Endometrial microvascular endothelial cells (primary cell): ENCODE data around the gene MAP7D3. TPM values are rescaled to one million over a fixed set of nuclear protein-coding genes. Genes with fewer than 3 reads are reported as not detected.
"Not testable (repeated sequence)": the region's sequence is repeated elsewhere in the genome, so short reads cannot be mapped to it uniquely, and the experiment has no call there.

Experiments
- in situ Hi-C: cut with HindIII; loops from 2 replicates; pipeline ENCODE4 v1.10.0; 2017; ENCODE audit warnings: low sequenced_read_pairs, low pct_unique_long_range_greater_than_20kb; ENCODE audit errors: inconsistent ontology term
- total RNA-seq: library from RNA; depleted of rRNA; stranded (reverse); fragments of >200 nt; gene quantifications from one replicate; pipeline ENCODE4 v1.2.3, GENCODE V29; 2015; ENCODE audit errors: inconsistent ontology term

MAP7D3 gene, protein sequence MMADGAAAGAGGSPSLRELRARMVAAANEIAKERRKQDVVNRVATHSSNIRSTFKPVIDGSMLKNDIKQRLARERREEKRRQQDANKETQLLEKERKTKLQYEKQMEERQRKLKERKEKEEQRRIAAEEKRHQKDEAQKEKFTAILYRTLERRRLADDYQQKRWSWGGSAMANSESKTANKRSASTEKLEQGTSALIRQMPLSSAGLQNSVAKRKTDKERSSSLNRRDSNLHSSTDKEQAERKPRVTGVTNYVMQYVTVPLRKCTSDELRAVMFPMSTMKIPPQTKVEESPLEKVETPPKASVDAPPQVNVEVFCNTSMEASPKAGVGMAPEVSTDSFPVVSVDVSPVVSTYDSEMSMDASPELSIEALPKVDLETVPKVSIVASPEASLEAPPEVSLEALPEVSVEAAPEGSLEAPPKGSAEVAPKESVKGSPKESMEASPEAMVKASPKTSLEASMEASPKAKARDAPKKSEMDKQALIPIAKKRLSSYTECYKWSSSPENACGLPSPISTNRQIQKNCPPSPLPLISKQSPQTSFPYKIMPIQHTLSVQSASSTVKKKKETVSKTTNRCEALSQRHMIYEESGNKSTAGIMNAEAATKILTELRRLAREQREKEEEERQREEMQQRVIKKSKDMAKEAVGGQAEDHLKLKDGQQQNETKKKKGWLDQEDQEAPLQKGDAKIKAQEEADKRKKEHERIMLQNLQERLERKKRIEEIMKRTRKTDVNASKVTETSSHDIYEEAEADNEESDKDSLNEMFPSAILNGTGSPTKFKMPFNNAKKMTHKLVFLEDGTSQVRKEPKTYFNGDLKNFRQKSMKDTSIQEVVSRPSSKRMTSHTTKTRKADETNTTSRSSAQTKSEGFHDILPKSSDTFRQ
- 25.2 TPM for total RNA-seq

DNA sequence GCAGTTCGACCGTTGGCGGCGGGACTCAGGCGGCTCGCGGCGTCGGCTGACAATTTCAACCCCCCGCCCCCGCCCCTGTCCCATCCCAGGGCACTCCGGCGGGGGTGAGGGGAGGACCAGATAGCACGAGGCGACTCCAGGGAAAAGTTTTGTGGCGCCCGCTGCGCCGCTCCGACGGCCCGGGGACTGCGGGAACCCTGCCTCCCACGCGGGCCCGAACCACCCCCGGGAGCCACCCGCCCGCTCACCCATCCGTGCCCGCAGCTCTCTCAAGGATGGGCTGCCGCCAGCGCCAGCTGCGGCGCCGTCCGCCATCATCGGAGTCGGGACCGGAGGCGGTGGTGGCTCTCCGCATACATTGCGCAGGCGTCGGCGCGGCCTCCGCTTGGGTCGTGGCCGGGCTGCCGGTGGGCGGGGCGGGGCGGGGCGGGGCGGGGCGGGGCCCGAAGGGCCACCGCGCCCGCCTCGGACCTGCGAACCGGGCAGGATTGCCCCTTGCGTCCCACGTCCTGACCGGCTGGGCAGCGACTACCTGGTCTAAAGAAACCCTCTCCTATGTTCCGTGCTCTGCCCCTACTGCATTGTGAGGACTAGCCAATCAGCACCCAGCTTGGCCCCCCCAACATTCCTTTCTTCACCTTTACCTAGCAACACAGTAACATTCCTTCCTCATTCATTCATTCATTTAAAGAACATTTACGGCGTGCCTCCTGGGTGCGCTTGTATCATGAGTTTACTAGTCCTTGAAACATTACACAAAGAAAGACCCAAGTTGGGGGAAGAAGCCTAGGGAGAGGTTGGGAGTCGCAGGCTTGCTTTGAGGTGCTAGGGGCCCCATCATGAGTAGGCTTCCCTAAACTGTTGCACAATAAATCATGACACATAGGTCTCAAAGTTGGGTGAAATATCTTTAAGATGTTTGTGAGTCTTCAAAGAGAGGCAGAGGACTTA is at the start of gene MAP7D3:
Gene MAP7D3, minus strand, starts transcription at position 360 of the 951 bp plus-strand sequence. Its CDS starts 42 bp downstream, at position 318.
- in situ Hi-C loops, result no loop called here

DNA sequence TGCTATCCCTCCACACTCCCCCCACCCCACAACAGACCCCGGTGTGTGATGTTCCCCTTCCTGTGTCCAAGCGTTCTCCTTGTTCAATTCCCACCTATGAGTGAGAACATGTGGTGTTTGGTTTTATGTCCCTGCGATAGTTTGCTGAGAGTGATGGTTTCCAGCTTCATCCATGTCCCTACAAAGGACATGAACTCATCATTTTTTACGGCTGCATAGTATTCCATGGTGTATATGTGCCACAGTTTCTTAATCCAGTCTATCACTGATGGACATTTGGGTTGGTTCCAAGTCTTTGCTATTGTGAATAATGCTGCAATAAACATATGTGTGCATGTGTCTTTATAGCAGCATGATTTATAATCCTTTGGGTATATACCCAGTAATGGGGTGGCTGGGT is 49.5 kb upstream of the MAP7D3 start, which contains the start of gene ADGRG4:
Gene ADGRG4, plus strand, starts transcription at position 243 of the 400 bp plus-strand sequence. CDS start 7,815 bp downstream, outside the sequence.
- in situ Hi-C loops, result not testable (repeated sequence)

DNA sequence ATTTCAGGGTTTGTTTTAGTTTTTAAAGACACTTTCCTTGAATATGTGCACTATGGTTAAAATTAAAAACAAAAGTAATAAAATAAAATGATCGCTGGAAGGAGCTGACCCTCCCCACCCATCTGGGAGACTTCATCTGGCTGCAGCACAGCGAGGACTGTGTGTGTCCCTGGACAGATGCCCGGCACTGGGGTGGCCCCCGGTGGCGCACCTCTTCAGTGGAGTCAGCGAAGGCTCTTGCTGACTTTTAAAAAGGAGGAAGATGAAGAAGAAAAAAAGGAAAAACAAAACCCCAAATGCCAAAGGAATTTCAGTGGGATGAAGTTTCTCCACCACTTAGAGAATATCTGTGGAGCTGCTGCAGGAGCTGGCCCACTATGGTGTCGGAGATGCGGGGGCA is 44.2 kb upstream of the MAP7D3 start:
- in situ Hi-C loops, result no loop called here

DNA sequence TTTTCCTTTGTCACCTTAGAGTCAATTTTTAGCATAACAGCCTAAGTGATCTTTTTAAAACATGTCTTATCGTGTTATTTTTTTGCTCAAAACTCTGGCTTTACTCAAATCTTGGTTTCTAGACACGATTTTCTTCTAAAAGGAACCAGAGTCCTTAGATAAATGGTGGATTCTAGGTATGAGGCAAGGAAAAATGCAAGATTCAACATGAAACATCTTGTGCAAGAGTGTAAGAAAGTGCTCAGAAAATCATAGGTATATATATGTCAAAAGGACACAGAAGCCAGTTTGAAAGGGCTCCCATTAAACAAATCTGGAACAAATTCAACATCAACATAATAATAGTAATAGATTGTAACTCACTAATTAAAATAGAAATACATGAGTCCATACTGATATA is 41.5 kb upstream of the MAP7D3 start:
- in situ Hi-C loops, result no loop called here

DNA sequence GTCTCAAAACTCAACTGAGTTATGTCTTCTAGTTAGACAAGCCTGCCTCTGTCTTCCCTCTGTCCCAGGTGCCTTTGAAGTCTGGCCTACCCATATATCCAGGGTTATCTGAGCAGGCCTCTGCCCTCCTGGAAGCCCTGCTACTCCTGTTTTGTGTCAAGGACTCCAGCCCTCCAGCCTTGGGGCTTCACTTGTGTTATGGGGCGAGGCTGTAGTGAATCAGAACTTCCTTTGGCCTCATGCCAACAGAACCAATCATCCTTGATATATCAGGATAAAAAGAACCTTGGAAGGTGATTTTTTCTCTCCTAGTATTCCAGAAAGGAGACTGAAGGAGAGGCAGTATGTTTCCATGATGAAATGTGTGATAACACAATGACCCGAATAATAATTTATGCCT is 40.6 kb upstream of the MAP7D3 start:
- in situ Hi-C loops, result no loop called here

DNA sequence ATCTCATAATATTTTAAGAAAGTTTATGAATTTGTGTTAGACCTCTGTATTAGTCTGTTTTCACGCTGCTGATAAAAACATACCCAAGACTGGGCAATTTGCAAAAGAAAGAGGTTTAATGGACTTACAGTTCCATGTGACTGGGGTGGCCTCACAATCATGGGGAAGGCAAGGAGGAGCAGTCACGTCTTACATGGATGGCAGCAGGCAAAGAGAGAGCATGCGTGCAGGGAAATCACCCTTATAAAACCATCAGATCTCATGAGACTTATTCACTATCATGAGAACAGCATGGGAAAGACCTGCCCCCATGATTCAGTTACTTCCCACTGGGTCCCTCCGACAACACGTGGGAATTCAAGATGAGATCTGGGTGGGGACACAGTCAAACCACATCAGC is 35.2 kb upstream of the MAP7D3 start:
- in situ Hi-C loops, result not testable (repeated sequence)

DNA sequence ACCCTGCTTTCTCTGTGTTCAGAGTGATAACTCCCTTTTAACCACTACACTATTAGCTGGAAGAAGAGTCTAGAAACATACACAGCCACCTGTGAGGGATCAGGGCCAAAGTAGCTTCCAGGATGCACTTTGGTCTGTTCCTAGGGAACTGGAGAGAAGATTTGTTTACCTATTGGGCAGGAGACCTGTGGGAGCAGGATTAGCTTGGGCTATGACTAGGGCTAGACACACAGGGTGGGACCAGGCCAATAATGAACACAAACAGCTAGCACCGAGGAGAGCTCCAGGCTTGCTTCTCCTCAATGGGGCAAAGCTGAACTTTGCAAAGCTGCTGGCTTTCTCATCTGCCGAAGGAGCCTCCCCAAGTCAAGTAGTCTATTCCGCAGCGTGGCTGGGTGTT is 24.4 kb upstream of the MAP7D3 start:
- in situ Hi-C loops, result no loop called here

DNA sequence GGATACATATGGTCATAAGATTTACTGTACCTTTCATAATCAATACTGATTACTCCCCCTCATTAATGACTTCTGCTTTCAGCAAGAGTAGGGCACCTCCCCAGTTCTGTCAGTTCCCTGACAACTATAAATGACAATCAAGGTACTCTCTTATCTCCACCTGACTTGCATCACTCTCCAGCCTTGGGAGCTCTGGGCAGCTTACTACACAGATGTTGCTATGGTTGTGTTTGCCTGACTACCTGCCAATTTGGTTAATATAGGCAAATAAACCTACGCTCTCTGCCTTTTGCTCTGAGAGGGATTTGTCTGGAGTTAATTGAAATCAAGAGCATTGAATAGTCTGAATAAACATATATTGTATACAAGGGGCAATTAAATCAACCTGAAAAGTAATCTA is 22.8 kb upstream of the MAP7D3 start:
- in situ Hi-C loops, result no loop called here

DNA sequence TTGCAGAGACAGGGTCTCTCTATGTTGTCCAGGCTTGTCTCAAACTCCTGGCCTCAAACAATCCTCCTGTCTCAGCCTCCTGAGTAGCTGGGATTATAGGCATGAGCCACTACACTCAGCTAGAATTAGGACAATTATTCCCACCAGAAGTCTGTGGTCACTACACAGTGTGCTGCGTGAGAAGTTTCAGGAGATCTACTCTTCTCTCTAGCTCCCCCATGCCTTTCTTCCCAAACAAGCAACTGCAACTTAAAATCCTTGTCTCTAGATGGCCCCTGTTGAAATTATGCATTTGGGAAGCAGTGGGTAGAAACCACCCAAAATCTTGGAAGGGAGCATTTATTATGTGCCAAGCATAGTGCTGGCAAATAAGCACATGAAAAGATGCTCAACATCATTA is 21.1 kb upstream of the MAP7D3 start:
- in situ Hi-C loops, result no loop called here

DNA sequence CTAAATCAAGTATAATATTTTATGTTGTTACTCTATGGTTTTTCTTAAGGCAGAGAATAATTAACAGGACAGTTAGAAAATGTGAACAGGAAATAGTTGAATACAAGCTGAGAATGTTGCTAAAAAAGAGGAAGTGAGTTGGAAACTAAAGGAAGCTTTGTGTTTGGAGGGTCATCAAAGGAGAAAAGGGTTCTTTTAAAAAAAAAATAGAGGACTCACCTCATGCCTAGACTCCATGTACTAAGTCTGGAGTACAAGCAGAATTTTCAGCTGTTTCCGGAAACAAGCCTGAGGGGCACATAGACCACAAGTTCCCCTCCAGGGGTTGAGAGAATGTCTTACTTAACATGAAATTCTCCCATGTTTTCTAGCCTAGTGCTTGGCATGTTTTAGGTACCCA is 20.1 kb upstream of the MAP7D3 start:
- in situ Hi-C loops, result no loop called here

DNA sequence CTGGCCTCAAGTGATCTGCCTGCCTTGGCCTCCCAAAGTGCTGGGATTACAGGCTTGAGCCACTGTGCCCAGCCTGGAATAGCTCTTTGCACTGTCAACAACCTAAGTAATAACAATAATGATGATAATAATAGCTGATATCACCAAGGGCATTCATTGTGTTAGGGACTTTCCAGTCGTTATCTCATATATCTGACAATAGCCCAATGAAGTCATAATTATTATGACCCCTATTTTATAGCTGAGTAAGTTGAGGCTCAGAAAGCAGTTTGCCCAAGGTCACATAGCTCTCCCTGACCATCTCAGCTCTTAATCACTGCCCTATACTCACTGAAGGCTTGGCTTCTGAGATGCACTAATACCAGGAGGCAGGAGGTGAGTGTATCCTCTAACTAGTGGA is 18.7 kb upstream of the MAP7D3 start:
- in situ Hi-C loops, result no loop called here

DNA sequence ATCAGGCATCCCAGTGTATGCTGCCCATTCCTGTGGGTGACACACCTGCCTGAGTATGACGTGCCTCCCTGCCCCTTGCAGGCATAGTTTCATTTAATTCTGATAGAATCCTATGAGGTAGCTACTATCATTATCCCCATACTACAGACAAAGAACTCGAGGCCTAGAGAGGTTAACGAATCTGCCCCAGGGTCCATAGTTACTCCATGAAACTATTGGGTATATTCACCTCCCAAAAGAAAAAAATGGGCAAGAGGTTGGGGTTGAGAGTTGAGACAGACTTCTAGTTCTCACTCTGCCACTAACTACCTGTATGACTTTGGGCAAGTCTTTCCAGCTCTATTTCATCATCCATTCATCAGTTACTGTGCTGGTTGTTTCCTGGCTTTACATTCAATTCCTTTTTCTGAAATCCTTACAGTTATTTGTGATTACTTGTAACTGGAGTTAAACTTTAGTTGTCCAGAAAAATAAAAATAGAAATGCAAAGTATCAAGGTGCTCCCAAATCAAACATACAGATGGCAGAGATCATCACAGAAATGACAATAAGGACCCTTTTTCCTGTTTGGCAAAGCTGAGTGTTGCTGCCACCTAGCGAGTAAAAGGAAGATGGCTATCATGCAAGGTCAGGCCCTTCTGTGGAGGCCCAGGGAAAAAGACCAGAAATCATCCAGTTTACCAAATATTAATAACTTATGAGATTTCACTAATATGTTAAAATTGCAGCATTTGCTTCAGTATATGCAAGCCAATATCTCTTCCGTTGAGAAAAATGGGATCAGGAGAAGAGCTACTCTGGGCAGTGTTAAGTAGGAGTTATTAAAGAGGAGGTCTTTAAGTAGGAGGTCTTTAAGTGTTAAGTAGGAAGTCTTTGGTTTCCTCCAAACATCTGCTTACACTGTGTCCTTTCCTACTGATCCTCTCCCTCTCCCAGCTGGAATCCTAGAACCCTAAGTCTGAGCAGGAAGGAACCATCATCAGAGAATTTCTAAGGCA is 17.1 kb upstream of the MAP7D3 start:
- in situ Hi-C loops, result no loop called here

DNA sequence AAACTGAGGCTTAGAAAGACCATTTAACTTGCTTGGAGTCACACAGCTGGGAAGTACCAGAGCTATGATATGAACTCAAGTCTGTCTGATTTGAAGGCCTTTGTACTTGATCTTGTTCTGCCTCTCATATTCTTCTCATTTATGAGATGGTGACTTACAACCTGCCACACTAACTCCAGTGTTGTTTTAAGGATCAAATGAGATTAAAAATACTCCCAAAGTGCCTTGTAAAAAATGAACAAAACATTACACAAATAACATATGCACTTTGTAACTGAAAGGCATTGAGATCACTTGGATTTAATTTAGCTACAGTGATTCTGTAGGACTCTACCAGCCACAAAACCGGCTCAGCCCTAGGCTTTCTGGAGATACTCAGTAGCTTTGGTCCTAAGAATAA is 15.6 kb upstream of the MAP7D3 start:
- in situ Hi-C loops, result no loop called here

DNA sequence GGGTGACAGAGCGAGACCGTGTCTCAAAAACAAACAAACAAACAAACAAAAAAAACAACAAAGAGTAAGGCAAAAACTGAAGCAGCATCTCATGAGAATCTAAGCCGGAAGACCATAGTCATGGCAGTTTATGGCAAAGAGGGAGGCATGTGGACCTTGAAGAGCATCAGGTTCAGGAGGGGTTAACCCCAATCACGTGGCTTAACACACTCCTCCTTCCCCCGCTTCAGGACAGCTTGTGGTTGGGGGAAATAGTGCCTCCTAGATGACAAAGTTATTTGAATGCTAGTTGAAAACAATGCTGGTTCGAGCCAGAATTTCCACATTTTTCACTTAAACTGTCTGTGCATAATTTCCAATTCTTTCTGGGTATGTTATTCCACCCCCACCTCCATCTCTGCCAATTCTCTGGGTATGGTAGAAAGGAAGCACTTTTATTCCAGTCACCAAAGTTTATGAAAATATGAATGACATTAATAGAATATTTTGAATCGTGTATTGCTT is 11.7 kb upstream of the MAP7D3 start:
- in situ Hi-C loops, result no loop called here

DNA sequence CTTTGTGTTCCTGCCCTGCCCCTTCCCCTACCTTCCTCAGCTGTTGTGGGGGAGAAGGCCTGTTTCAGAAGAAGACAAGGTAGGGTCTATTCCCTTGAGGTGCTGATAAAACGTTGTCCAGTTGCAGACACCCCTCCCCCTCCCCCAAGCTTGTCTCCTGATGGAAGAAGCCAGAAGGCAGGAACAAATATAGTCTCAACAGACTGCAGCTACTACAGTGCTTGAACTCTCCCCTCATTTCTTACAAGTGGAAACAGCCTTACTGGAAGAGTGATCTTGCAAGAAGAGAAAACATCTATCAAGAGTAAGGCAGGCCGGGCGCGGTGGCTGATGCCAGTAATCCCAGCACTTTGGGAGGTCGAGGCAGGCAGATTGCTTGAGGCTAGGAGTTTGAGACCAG is 11.0 kb upstream of the MAP7D3 start:
- in situ Hi-C loops, result no loop called here

DNA sequence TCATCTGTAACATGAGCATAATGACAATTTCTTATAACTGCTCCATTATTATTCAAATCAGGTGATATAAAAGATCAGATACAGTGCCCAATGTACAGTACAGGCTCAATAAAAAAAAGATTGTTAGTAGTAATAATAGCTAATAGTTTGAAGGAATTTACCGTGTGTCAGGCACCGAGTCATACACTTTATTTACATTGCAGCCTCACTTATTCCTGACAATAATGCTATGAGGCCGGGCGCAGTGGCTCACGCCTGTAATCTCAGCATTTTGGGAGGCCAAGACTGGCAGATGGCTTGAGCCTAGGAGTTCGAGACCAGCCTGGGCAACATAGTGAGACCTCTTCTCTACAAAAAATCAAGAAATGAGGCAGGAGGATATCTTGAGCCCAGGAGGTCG is 10.1 kb upstream of the MAP7D3 start:
- in situ Hi-C loops, result no loop called here

DNA sequence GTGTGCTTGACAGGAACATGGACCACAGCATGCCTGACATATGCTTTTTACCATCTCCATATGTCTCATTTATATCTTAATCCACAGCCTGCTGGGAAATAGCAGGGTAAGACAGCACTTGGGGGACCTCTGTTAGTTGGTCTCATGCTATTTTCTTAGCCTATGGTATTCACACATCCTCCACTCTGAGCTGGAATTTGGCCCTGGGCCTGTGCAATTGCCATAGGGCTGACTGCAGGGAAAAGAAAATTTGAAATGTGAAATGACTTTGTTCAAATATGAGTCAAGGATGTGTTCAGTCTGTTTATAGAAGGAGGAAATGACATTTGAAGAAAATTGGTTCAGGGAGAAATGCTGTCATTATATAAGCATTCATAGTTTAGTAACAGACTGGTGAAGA is 9.6 kb upstream of the MAP7D3 start:
- in situ Hi-C loops, result no loop called here

DNA sequence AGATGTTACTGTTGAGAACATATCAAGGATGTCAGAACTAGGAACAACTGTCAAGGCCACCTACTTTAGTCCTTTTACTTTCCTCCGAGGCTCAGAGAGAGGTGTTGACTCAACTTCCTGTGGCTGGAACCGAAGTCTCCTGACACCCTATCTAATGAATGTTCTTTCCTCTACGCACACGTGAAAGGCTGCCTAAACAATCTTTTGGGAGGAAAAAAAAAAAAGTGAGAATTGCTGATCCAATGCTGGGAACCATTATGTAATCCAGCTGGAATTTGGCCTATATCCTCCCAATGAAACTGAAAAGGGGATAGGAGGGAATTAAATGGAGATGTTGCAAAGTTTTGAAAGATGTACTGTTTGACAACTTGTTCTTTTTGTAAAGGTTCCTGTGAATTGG is 8.3 kb upstream of the MAP7D3 start:
- in situ Hi-C loops, result no loop called here
